H9 (cell line): ENCODE measurements around the gene ZNF691. TPM values are rescaled to one million over a fixed set of nuclear protein-coding genes. Genes with fewer than 3 reads are reported as not detected.

Experiments
- DNase-seq: peaks from one replicate; pipeline ENCODE4 v3.0.0-alpha.2; 2017
- H2AFZ ChIP-seq: one replicate; pipeline ENCODE4 v1.6.1; 2013; ENCODE audit warnings: mild to moderate bottlenecking, low read length, control low read depth, moderate library complexity
- H2AK5ac ChIP-seq: 2 replicates; pipeline ENCODE4 v1.6.1; 2013; ENCODE audit warnings: low read length, control low read depth, mixed read lengths; ENCODE audit not compliant: insufficient read length
- H2BK120ac ChIP-seq: one replicate; pipeline ENCODE4 v1.6.1; 2013; ENCODE audit warnings: low read depth, mild to moderate bottlenecking, low read length, control low read depth, inconsistent platforms; ENCODE audit not compliant: poor library complexity, severe bottlenecking
- H2BK12ac ChIP-seq: 2 replicates; pipeline ENCODE4 v1.6.1; 2013; ENCODE audit warnings: low read length, control low read depth, mixed read lengths, low read depth; ENCODE audit not compliant: insufficient read length
- H2BK15ac ChIP-seq: 2 replicates; pipeline ENCODE4 v1.6.1; 2013; ENCODE audit warnings: low read depth, low read length, control low read depth
- H2BK20ac ChIP-seq: one replicate; pipeline ENCODE4 v1.6.1; 2013; ENCODE audit warnings: low read depth, mild to moderate bottlenecking, low read length, control low read depth, inconsistent platforms; ENCODE audit not compliant: poor library complexity, severe bottlenecking
- H2BK5ac ChIP-seq: 2 replicates; pipeline ENCODE4 v1.6.1; 2013; ENCODE audit warnings: low read length, control low read depth, mixed read lengths; ENCODE audit not compliant: insufficient read length
- H3K14ac ChIP-seq: 2 replicates; pipeline ENCODE4 v1.6.1; 2013; ENCODE audit warnings: low read length, control low read depth; ENCODE audit not compliant: insufficient read depth
- H3K18ac ChIP-seq: 2 replicates; pipeline ENCODE4 v1.6.1; 2013; ENCODE audit warnings: low read depth, mild to moderate bottlenecking, mixed read lengths, low read length, control low read depth; ENCODE audit not compliant: insufficient read length
- H3K23ac ChIP-seq: 2 replicates; pipeline ENCODE4 v1.6.1; 2013; ENCODE audit warnings: low read length, control low read depth, mixed read lengths, low read depth; ENCODE audit not compliant: insufficient read length
- H3K23me2 ChIP-seq: 2 replicates; pipeline ENCODE4 v1.6.1; 2013; ENCODE audit warnings: low read depth, mild to moderate bottlenecking, mixed read lengths, low read length, control low read depth; ENCODE audit not compliant: insufficient read length, poor library complexity, severe bottlenecking
- H3K27ac ChIP-seq: 2 replicates; pipeline ENCODE4 v1.5.1; 2013; ENCODE audit warnings: low read length, control low read depth, mixed read lengths, low read depth; ENCODE audit not compliant: insufficient read length
- H3K27me3 ChIP-seq: 2 replicates; pipeline ENCODE4 v1.6.1; 2013; ENCODE audit warnings: low read length, control low read depth, inconsistent platforms; ENCODE audit not compliant: insufficient read depth
- H3K4ac ChIP-seq: 2 replicates; pipeline ENCODE4 v1.6.1; 2013; ENCODE audit warnings: low read depth, mild to moderate bottlenecking, control low read depth, inconsistent platforms, low read length, moderate library complexity
- H3K4me1 ChIP-seq: 2 replicates; pipeline ENCODE4 v1.6.1; 2013; ENCODE audit warnings: low read length, control low read depth, inconsistent platforms; ENCODE audit not compliant: insufficient read depth
- H3K4me2 ChIP-seq: 2 replicates; pipeline ENCODE4 v1.6.1; 2013; ENCODE audit warnings: low read length, control low read depth, mixed read lengths; ENCODE audit not compliant: insufficient read length, insufficient read depth
- H3K56ac ChIP-seq: 2 replicates; pipeline ENCODE4 v1.6.1; 2013; ENCODE audit warnings: low read depth, mild to moderate bottlenecking, mixed read lengths, low read length, control low read depth; ENCODE audit not compliant: insufficient read length
- H3K79me1 ChIP-seq: 2 replicates; pipeline ENCODE4 v1.6.1; 2013; ENCODE audit warnings: low read depth, mild to moderate bottlenecking, moderate library complexity, low read length, control low read depth, inconsistent platforms; ENCODE audit not compliant: insufficient read depth, poor library complexity, severe bottlenecking
- H3K79me2 ChIP-seq: 2 replicates; pipeline ENCODE4 v1.6.1; 2013; ENCODE audit warnings: low read length, control low read depth, inconsistent platforms; ENCODE audit not compliant: insufficient read depth
- H3K9ac ChIP-seq: 2 replicates; pipeline ENCODE4 v1.6.1; 2013; ENCODE audit warnings: low read length, control low read depth, mixed read lengths; ENCODE audit not compliant: insufficient read length; ENCODE audit errors: extremely low read depth
- H3K9me3 ChIP-seq: one replicate; pipeline ENCODE4 v1.6.1; 2013; ENCODE audit warnings: low read depth, low read length, inconsistent platforms; ENCODE audit not compliant: control insufficient read depth
- H3T11ph ChIP-seq: one replicate; pipeline ENCODE4 v1.6.1; 2013; ENCODE audit warnings: mild to moderate bottlenecking, low read length, control low read depth, inconsistent platforms
- H4K20me1 ChIP-seq: one replicate; pipeline ENCODE4 v1.6.1; 2013; ENCODE audit not compliant: control insufficient read depth, insufficient read length, insufficient read depth
- H4K5ac ChIP-seq: 2 replicates; pipeline ENCODE4 v1.6.1; 2013; ENCODE audit warnings: low read depth, mild to moderate bottlenecking, mixed read lengths, low read length, control low read depth; ENCODE audit not compliant: insufficient read length
- H4K8ac ChIP-seq: replicated peaks from 2 replicates; pipeline ENCODE4 v1.6.1; 2013; ENCODE audit warnings: low read length, control low read depth, mixed read lengths, low read depth; ENCODE audit not compliant: insufficient read length
- H4K91ac ChIP-seq: 2 replicates; pipeline ENCODE4 v1.6.1; 2013; ENCODE audit warnings: low read depth, mild to moderate bottlenecking, moderate library complexity, mixed read lengths, low read length, control low read depth; ENCODE audit not compliant: insufficient read length
- H3K27ac Mint-ChIP-seq, 3 experiments: 2 replicates in 2 of 3; 3 replicates in 1 of 3; pipeline ENCODE4 v1.8.0; 2020 to 2021; ENCODE audit warnings: mixed read lengths in 3 of 3, mild to moderate bottlenecking in 1 of 3, moderate library complexity in 1 of 3
- H3K27me3 Mint-ChIP-seq: 2 replicates; pipeline ENCODE4 v1.8.0; 2021; ENCODE audit warnings: low read depth, mild to moderate bottlenecking, moderate library complexity, mixed read lengths
- H3K36me3 Mint-ChIP-seq, 3 experiments: 2 replicates in 2 of 3; 3 replicates in 1 of 3; pipeline ENCODE4 v1.8.0; 2020 to 2021; ENCODE audit warnings: low read depth in 3 of 3, mixed read lengths in 3 of 3; ENCODE audit not compliant: insufficient read depth in 1 of 3
- H3K4me1 Mint-ChIP-seq, 2 experiments: 2 replicates each; pipeline ENCODE4 v1.8.0; 2020; ENCODE audit warnings: mixed read lengths in 2 of 2
- H3K4me3 Mint-ChIP-seq, 2 experiments: 2 replicates in 1 of 2; 3 replicates in 1 of 2; pipeline ENCODE4 v1.8.0; 2020 to 2021; ENCODE audit warnings: mild to moderate bottlenecking in 2 of 2, mixed read lengths in 2 of 2, moderate library complexity in 1 of 2
- H3K9me3 Mint-ChIP-seq, 2 experiments: 2 replicates in 1 of 2; 3 replicates in 1 of 2; pipeline ENCODE4 v1.8.0; 2020; ENCODE audit warnings: mild to moderate bottlenecking in 2 of 2, mixed read lengths in 2 of 2, moderate library complexity in 1 of 2
- CTCF ChIP-seq: fragments of 200-600 bp; sonication (generic); conservative IDR thresholded peaks from 3 replicates; pipeline ENCODE4 v1.8.0; 2021; ENCODE audit warnings: antibody characterized with exemption, mild to moderate bottlenecking
- WGBS: extraction: QIAGEN DNeasy Blood & Tissue Kit; methylation state at CpG from one replicate; pipeline ENCODE4 v1.1.7; 2013; ENCODE audit warnings: missing lambda C conversion rate, low lambda C conversion rate, mixed read lengths; ENCODE audit not compliant: insufficient read length; ENCODE audit errors: extremely low coverage; 5-methylcytosine and 5-hydroxymethylcytosine counted together
- total RNA-seq: library from RNA; stranded (reverse); gene quantifications from 2 replicates; pipeline ENCODE4 v1.2.1, GENCODE V29; 2021

Gene ZNF691
- total RNA-seq, 1 experiment from 2014 or later = 20.1 TPM

GRCh38 chr1:42852608-42852980, 6.2 kb downstream of the ZNF691 start:
- peaks cover 4% of the 10 kb centered on the region for H3K79me1 ChIP-seq
- no peak overlapping the region for H2AK5ac ChIP-seq
- peaks cover 3% of the 10 kb centered on the region for H3K27me3 Mint-ChIP-seq
- H3K4ac ChIP-seq = no peak overlapping the region
- peaks cover 44 to 53% (median 52%) of the 10 kb centered on the region in 3 experiments for H3K36me3 Mint-ChIP-seq
- TF ChIP-seq CTCF = no peak
- no CpG with 5 or more reads among the region's 2 CpGs for WGBS
- H3K79me2 ChIP-seq = no peaks in the 10 kb centered on the region; the same call in 1 of the 2 replicates
- no peak overlapping the region for H2BK15ac ChIP-seq
- H3K14ac ChIP-seq = no peak overlapping the region
- no peaks in the 10 kb centered on the region for H3K23me2 ChIP-seq
- no peaks in the 10 kb centered on the region for H4K20me1 ChIP-seq
- H4K91ac ChIP-seq = no peak overlapping the region
- no peak overlapping the region for H3K56ac ChIP-seq
- H3K4me1 ChIP-seq = peaks cover 2% of the 10 kb centered on the region; the same call in 1 of the 2 replicates
- no peak overlapping the region for H4K5ac ChIP-seq
- H3K18ac ChIP-seq = no peak overlapping the region
- no peak overlapping the region for H3K9ac ChIP-seq
- no peak overlapping the region for H3K4me2 ChIP-seq
- no peak overlapping the region for H4K8ac ChIP-seq
- H3K4me1 Mint-ChIP-seq = peaks cover 8 to 10% of the 10 kb centered on the region in 2 experiments
- peaks cover 12% of the 10 kb centered on the region in 2 experiments; a peak in 4 of 5 replicates for H3K9me3 Mint-ChIP-seq
- H2BK5ac ChIP-seq = no peak overlapping the region
- no peak overlapping the region for H3T11ph ChIP-seq
- no peaks in the 10 kb centered on the region for H3K27me3 ChIP-seq
- no peak overlapping the region for H2BK120ac ChIP-seq
- H2BK20ac ChIP-seq = no peak overlapping the region
- no peak overlapping the region for H3K23ac ChIP-seq
- no peak overlapping the region for H3K4me3 Mint-ChIP-seq
- no peak for DNase-seq
- no peak overlapping the region for H3K27ac Mint-ChIP-seq
- H2AFZ ChIP-seq = no peak overlapping the region
- no peak overlapping the region for H3K27ac ChIP-seq
- no peaks in the 10 kb centered on the region for H3K9me3 ChIP-seq
- no peak overlapping the region for H2BK12ac ChIP-seq
